ENCODE measurements around the gene ASCL3. TPM values are rescaled to one million over a fixed set of nuclear protein-coding genes. Genes with fewer than 3 reads are reported as not detected.
"Not testable (repeated sequence)": the region's sequence is repeated elsewhere in the genome, so short reads cannot be mapped to it uniquely, and the experiment has no call there.

The ASCL3 gene
- total RNA-seq, 1 experiment from 2014 or later, result not detected

DNA sequence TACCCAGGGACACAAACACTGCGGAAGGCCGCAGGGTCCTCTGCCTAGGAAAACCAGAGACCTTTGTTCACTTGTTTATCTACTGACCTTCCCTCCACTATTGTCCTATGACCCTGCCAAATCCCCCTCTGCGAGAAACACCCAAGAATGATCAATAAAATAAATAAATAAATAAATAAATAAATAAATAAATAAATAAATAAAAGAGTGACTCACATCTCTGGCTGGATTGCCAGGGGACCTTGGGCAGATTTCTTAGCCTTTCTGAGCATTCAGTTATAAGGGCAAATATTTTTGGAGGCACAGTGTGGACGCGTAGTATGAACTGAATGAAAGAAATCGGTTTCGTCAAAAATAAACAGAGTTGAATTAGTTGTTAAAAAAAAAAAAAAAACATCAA lies 36.5 kb upstream of the ASCL3 start:
- H4K20me1 ChIP-seq (ENCODE audit: insufficient read depth, low read depth, low read length); H3K27ac ChIP-seq (ENCODE audit: low read length); H3K79me2 ChIP-seq (ENCODE audit: low read length); H3K9me3 ChIP-seq (ENCODE audit: low read length); H3K27me3 ChIP-seq (ENCODE audit: low read length); H3K9ac ChIP-seq (ENCODE audit: low read length); DNase-seq; H3K4me3 ChIP-seq (ENCODE audit: low read length); H3K4me1 ChIP-seq (ENCODE audit: low read length); H3K36me3 ChIP-seq (ENCODE audit: insufficient read depth, low read length); H2AFZ ChIP-seq (ENCODE audit: low read length); H3K4me2 ChIP-seq (ENCODE audit: low read depth, low read length, poor library complexity, severe bottlenecking); H3K9me2 ChIP-seq (replicated peaks; ENCODE audit: insufficient read depth, low read length): not testable (repeated sequence)

DNA sequence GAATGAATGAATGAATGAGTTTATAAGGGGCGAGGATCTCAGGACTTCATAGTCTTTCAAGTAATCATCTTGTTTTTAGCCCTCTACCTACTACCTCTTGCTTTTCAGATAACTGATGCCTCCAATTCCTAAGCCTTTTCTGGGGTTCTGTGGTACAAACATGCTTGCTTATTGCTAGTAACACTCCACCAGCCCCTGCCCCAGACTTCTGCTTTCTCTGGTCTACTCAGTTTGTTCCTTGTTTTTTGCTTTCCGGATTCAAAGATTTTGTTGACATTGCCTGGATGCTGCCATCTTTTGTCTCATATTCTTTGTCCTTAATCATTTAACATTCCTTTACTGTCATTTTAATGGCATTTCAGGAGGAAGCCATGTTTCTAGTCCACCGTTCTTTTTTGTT lies 30.3 kb upstream of the ASCL3 start:
- no peaks in the 10 kb centered on the region for H3K9me2 ChIP-seq (replicated peaks; ENCODE audit: insufficient read depth, low read length)
- H3K4me3 ChIP-seq (ENCODE audit: low read length), result no peak overlapping the region
- DNase-seq, result no peak
- H3K9me3 ChIP-seq (ENCODE audit: low read length), result no peaks in the 10 kb centered on the region
- H3K4me2 ChIP-seq (ENCODE audit: low read depth, low read length, poor library complexity, severe bottlenecking), result no peak overlapping the region
- H3K9ac ChIP-seq (ENCODE audit: low read length), result no peak overlapping the region
- H2AFZ ChIP-seq (ENCODE audit: low read length), result no peak overlapping the region
- no peaks in the 10 kb centered on the region for H3K4me1 ChIP-seq (ENCODE audit: low read length)
- H3K79me2 ChIP-seq (ENCODE audit: low read length), result no peaks in the 10 kb centered on the region
- H4K20me1 ChIP-seq (ENCODE audit: insufficient read depth, low read depth, low read length), result no peaks in the 10 kb centered on the region
- no peaks in the 10 kb centered on the region for H3K27me3 ChIP-seq (ENCODE audit: low read length)
- H3K27ac ChIP-seq (ENCODE audit: low read length), result no peak overlapping the region
- H3K36me3 ChIP-seq (ENCODE audit: insufficient read depth, low read length), result no peaks in the 10 kb centered on the region; the same call in 1 of the 2 replicates

DNA sequence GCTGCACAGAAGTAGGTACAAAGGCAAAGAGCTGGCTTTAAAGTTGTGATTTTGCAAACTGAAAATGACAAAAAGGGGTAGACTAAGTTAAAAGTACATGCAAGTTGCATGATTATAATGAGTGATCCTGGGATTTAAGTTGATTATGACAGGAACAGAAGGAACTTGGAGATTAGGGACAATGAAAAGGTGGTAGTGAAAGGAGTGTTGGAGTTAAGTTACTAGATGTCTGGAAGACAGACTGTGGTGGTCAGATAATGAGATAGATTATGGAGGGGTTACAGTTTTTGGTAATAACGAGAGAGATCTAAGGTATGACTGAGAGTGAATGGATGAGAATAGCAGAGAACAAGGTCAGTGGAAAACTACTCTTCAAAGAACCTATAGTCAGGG lies 29.1 kb upstream of the ASCL3 start:
- H3K4me1 ChIP-seq (ENCODE audit: low read length), result no peaks in the 10 kb centered on the region
- H3K9me2 ChIP-seq (replicated peaks; ENCODE audit: insufficient read depth, low read length), result no peaks in the 10 kb centered on the region
- H3K9me3 ChIP-seq (ENCODE audit: low read length), result no peaks in the 10 kb centered on the region
- H3K27me3 ChIP-seq (ENCODE audit: low read length), result no peaks in the 10 kb centered on the region
- H2AFZ ChIP-seq (ENCODE audit: low read length), result no peak overlapping the region
- H3K4me3 ChIP-seq (ENCODE audit: low read length), result no peak overlapping the region
- no peaks in the 10 kb centered on the region for H4K20me1 ChIP-seq (ENCODE audit: insufficient read depth, low read depth, low read length)
- no peak overlapping the region for H3K4me2 ChIP-seq (ENCODE audit: low read depth, low read length, poor library complexity, severe bottlenecking)
- no peak overlapping the region for H3K27ac ChIP-seq (ENCODE audit: low read length)
- DNase-seq, result no peak
- no peak overlapping the region for H3K9ac ChIP-seq (ENCODE audit: low read length)
- H3K79me2 ChIP-seq (ENCODE audit: low read length), result no peaks in the 10 kb centered on the region
- H3K36me3 ChIP-seq (ENCODE audit: insufficient read depth, low read length), result no peaks in the 10 kb centered on the region; the same call in 1 of the 2 replicates

- Histone ChIP-seq H3K4me3 (ENCODE audit: low read length) (no peak overlapping the region), H3K79me2 (ENCODE audit: low read length) (no peaks in the 10 kb centered on the region), H3K27ac (ENCODE audit: low read length) (no peak overlapping the region), H4K20me1 (ENCODE audit: insufficient read depth, low read depth, low read length) (no peaks in the 10 kb centered on the region), H3K9me3 (ENCODE audit: low read length) (no peaks in the 10 kb centered on the region), H3K9me2 (replicated peaks; ENCODE audit: insufficient read depth, low read length) (no peaks in the 10 kb centered on the region), H2AFZ (ENCODE audit: low read length) (no peak overlapping the region), H3K9ac (ENCODE audit: low read length) (no peak overlapping the region), H3K4me2 (ENCODE audit: low read depth, low read length, poor library complexity, severe bottlenecking) (no peak overlapping the region), H3K36me3 (ENCODE audit: insufficient read depth, low read length) (no peaks in the 10 kb centered on the region; the same call in 1 of the 2 replicates), H3K27me3 (ENCODE audit: low read length) (no peaks in the 10 kb centered on the region), H3K4me1 (ENCODE audit: low read length) (peaks cover 4% of the 10 kb centered on the region; the same call in 1 of the 2 replicates)
- no peak for DNase-seq
Measured at GRCh38 chr11:8971196-8971923, 28.5 kb upstream of the ASCL3 start.

- Histone ChIP-seq H3K36me3 (ENCODE audit: insufficient read depth, low read length) (no peaks in the 10 kb centered on the region; the same call in 1 of the 2 replicates), H3K9me2 (replicated peaks; ENCODE audit: insufficient read depth, low read length) (no peaks in the 10 kb centered on the region), H3K9ac (ENCODE audit: low read length) (no peak overlapping the region), H3K4me1 (ENCODE audit: low read length) (peaks cover 28% of the 10 kb centered on the region), H3K27ac (ENCODE audit: low read length) (no peak overlapping the region), H3K79me2 (ENCODE audit: low read length) (peaks cover 30% of the 10 kb centered on the region), H3K27me3 (ENCODE audit: low read length) (no peaks in the 10 kb centered on the region), H3K4me2 (ENCODE audit: low read depth, low read length, poor library complexity, severe bottlenecking) (no peak overlapping the region), H4K20me1 (ENCODE audit: insufficient read depth, low read depth, low read length) (no peaks in the 10 kb centered on the region), H2AFZ (ENCODE audit: low read length) (no peak overlapping the region), H3K4me3 (ENCODE audit: low read length) (no peak overlapping the region), H3K9me3 (ENCODE audit: low read length) (no peaks in the 10 kb centered on the region)
- DNase-seq, result no peak
Measured at GRCh38 chr11:8967184-8967583, 24.4 kb upstream of the ASCL3 start.

- Histone ChIP-seq H3K27ac (ENCODE audit: low read length) (peak within 1 kb of the TSS; percentile 64), H3K4me3 (ENCODE audit: low read length) (peak within 1 kb of the TSS; percentile 81), H2AFZ (ENCODE audit: low read length) (peak within 1 kb of the TSS; percentile 68; the same call in 1 of the 2 replicates), H3K27me3 (ENCODE audit: low read length) (no peaks in the 10 kb centered on the region), H3K9me2 (replicated peaks; ENCODE audit: insufficient read depth, low read length) (no peaks in the 10 kb centered on the region), H3K36me3 (ENCODE audit: insufficient read depth, low read length) (no peaks in the 10 kb centered on the region; the same call in 1 of the 2 replicates), H3K4me2 (ENCODE audit: low read depth, low read length, poor library complexity, severe bottlenecking) (peak within 1 kb of the TSS; percentile 85), H3K4me1 (ENCODE audit: low read length) (peaks cover 35% of the 10 kb centered on the region), H3K9me3 (ENCODE audit: low read length) (no peaks in the 10 kb centered on the region), H3K9ac (ENCODE audit: low read length) (peak within 1 kb of the TSS; percentile 94), H4K20me1 (ENCODE audit: insufficient read depth, low read depth, low read length) (no peaks in the 10 kb centered on the region), H3K79me2 (ENCODE audit: low read length) (peaks cover 52% of the 10 kb centered on the region)
- peak; percentile 94 for DNase-seq
Measured at GRCh38 chr11:8964324-8965320, 21.8 kb upstream of the ASCL3 start, which contains the start of gene TMEM9B. TSS of gene TMEM9B (minus strand) at chr11:8964442. CDS start at chr11:8964313, 129 bp downstream.

GRCh38 chr11:8963569-8964323 lies 20.9 kb upstream of the ASCL3 start:
- Histone ChIP-seq H3K4me2 (ENCODE audit: low read depth, low read length, poor library complexity, severe bottlenecking) (peak overlapping the region; percentile 85), H3K36me3 (ENCODE audit: insufficient read depth, low read length) (0 out of 2 replicates have a peak, but pooled peaks cover 3% of the 10 kb centered on the region), H3K4me1 (ENCODE audit: low read length) (peaks cover 35% of the 10 kb centered on the region), H3K4me3 (ENCODE audit: low read length) (peak overlapping the region; percentile 81), H4K20me1 (ENCODE audit: insufficient read depth, low read depth, low read length) (no peaks in the 10 kb centered on the region), H3K9me3 (ENCODE audit: low read length) (no peaks in the 10 kb centered on the region), H3K9ac (ENCODE audit: low read length) (peak overlapping the region; percentile 94), H3K27me3 (ENCODE audit: low read length) (no peaks in the 10 kb centered on the region), H3K79me2 (ENCODE audit: low read length) (peaks cover 61% of the 10 kb centered on the region), H3K9me2 (replicated peaks; ENCODE audit: insufficient read depth, low read length) (no peaks in the 10 kb centered on the region), H3K27ac (ENCODE audit: low read length) (no peak overlapping the region), H2AFZ (ENCODE audit: low read length) (peak overlapping the region; percentile 68; the same call in 1 of the 2 replicates)
- peak; percentile 87 for DNase-seq
